ENCODE results near the gene EVC.

EVC gene

DNA sequence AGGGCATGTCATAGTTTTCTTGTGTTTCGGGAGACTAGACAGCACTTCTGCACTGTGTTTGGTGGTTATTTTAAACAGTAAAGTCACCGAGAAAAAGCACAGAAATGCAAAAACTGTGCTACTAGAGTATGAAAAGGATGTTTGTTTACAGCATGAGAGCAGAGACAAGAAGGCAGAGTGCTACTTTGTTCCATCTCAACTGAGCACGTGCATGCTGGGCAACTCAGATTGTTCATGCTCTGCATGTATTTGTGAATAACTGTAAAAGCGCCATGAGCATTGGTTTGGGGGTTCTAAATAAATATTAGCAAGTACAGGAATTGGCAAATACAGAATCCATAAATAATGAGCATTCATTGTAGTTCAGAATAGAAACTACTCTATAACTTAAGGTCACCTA lies 7.4 kb downstream of the EVC start:
- ChIA-PET POLR2A (no interaction called here), CTCF (no interaction called here)
- no peak for DNase-seq (ENCODE audit: extremely low spot score)
- no peak for TF ChIP-seq CTCF (IDR thresholded peaks at IDR 0.05; ENCODE audit: control extremely low read depth, extremely low read depth, low read depth, missing control alignments)

- no peak for TF ChIP-seq CTCF (IDR thresholded peaks at IDR 0.05; ENCODE audit: control extremely low read depth, extremely low read depth, low read depth, missing control alignments)
- ChIA-PET CTCF (no interaction called here), POLR2A (no interaction called here)
- no peak for DNase-seq (ENCODE audit: extremely low spot score)
These were observed 8.5 kb downstream of the EVC start for GRCh38 chr4:5719350-5720055.

DNA sequence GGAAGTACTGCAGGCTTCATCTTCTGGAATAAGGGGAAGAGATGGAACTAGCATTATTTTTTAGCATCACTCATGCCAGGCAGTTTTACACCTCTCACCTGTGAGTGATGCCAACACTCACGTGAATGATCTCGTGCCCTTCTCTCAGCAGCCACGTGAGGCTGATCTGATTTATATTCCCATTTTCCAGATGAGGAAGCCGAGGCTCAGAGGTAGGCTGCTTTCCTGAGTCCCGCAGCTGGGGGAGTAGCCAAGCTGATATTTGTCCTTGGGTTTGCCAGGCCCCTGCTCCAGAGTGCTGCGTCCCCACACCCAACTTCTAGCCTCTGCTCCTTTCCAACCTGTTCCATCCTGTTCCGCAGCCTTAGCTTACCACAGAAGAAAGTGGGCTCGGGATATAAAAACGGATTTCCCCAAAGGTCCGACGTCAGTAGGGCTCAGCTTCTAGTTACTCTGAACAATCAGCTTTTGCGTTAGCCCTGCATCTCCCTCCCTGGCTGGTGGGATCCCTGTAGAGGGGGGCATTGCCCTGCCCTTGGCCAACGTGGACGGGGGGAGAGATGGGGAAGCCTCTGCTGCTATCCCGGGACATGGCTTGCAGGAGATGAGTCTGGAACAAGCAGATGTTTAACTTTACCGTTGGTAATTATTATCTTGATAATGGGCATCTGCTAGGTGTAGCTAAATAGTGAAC lies 9.3 kb downstream of the EVC start:
- POLR2A ChIA-PET, result no interaction called here
- TF ChIP-seq CTCF (IDR thresholded peaks at IDR 0.05; ENCODE audit: control extremely low read depth, extremely low read depth, low read depth, missing control alignments), result no peak
- CTCF ChIA-PET, result no interaction called here
- no peak for DNase-seq (ENCODE audit: extremely low spot score)

GRCh38 chr4:5720980-5721379 lies 10.0 kb downstream of the EVC start:
- ChIA-PET POLR2A (no interaction called here), CTCF (no interaction called here)
- no peak for TF ChIP-seq CTCF (IDR thresholded peaks at IDR 0.05; ENCODE audit: control extremely low read depth, extremely low read depth, low read depth, missing control alignments)
- no peak for DNase-seq (ENCODE audit: extremely low spot score)

- ChIA-PET POLR2A (no interaction called here), CTCF (no interaction called here)
- TF ChIP-seq CTCF (IDR thresholded peaks at IDR 0.05; ENCODE audit: control extremely low read depth, extremely low read depth, low read depth, missing control alignments), result no peak
- DNase-seq (ENCODE audit: extremely low spot score), result no peak
These were observed 10.9 kb downstream of the EVC start for GRCh38 chr4:5721923-5722322.

GRCh38 chr4:5722328-5722727 lies 11.3 kb downstream of the EVC start:
- no peak for TF ChIP-seq CTCF (IDR thresholded peaks at IDR 0.05; ENCODE audit: control extremely low read depth, extremely low read depth, low read depth, missing control alignments)
- POLR2A ChIA-PET, result no interaction called here
- CTCF ChIA-PET, result no interaction called here
- DNase-seq (ENCODE audit: extremely low spot score), result no peak

Measured in GM10248 (cell line).